RPMI8226 (cell line): ENCODE measurements around the gene ETS2.
"Not testable (repeated sequence)": the region's sequence is repeated elsewhere in the genome, so short reads cannot be mapped to it uniquely, and the experiment has no call there.

Experiments used
- DNase-seq: peaks from one replicate; pipeline ENCODE4 v3.0.0-alpha.2; 2015

The ETS2 gene

GRCh38 chr21:38819051-38819718 lies 13.5 kb downstream of the ETS2 start:
- no peak for DNase-seq

- DNase-seq, result no peak
Observed at GRCh38 chr21:38819719-38820159, 14.0 kb downstream of the ETS2 start.

GRCh38 chr21:38820471-38821239 lies 14.9 kb downstream of the ETS2 start:
- no peak for DNase-seq

- DNase-seq, result no peak
Observed at GRCh38 chr21:38821248-38821647, 15.5 kb downstream of the ETS2 start.

GRCh38 chr21:38821959-38822682 lies 16.4 kb downstream of the ETS2 start:
- DNase-seq, result no peak

GRCh38 chr21:38822778-38823238 lies 17.1 kb downstream of the ETS2 start:
- no peak for DNase-seq

GRCh38 chr21:38823737-38824123 lies 18.0 kb downstream of the ETS2 start:
- no peak for DNase-seq

GRCh38 chr21:38824124-38824822 lies 18.5 kb downstream of the ETS2 start:
- no peak for DNase-seq

- DNase-seq, result no peak
Observed at GRCh38 chr21:38825269-38825668, 19.5 kb downstream of the ETS2 start.

GRCh38 chr21:38825921-38826320 lies 20.2 kb downstream of the ETS2 start:
- no peak for DNase-seq

- not testable (repeated sequence) for DNase-seq
Observed at GRCh38 chr21:38828111-38828510, 22.4 kb downstream of the ETS2 start.

GRCh38 chr21:38830671-38831525 lies 25.2 kb downstream of the ETS2 start:
- no peak for DNase-seq

GRCh38 chr21:38831526-38832467 lies 26.1 kb downstream of the ETS2 start:
- DNase-seq, result peak; percentile 84

GRCh38 chr21:38832664-38833063 lies 26.9 kb downstream of the ETS2 start:
- DNase-seq, result no peak

GRCh38 chr21:38833117-38833516 lies 27.4 kb downstream of the ETS2 start:
- DNase-seq, result no peak

- DNase-seq, result no peak
Observed at GRCh38 chr21:38834725-38835124, 29.0 kb downstream of the ETS2 start.

GRCh38 chr21:38837806-38838461 lies 32.2 kb downstream of the ETS2 start:
- no peak for DNase-seq

- DNase-seq, result no peak
Observed at GRCh38 chr21:38838598-38839327, 33.0 kb downstream of the ETS2 start.
